Measurements from ENCODE around the gene PIP5K1A. TPM values are rescaled to one million over a fixed set of nuclear protein-coding genes. Genes with fewer than 3 reads are reported as not detected.

Gene PIP5K1A
- total RNA-seq = 60.3 TPM
- 10 to 100 TPM; 12.0 to 17.5 (median 15.1) TPM for polyA plus RNA-seq

GRCh38 chr1:151198254-151199127 lies at the start of gene PIP5K1A:
PIP5K1A (plus strand) TSS chr1:151198552; CDS start chr1:151198997, 445 bp downstream.
- H3K4me3 ChIP-seq (ENCODE audit: low read depth, low read length) = peak within 1 kb of the TSS; percentile 95

DNA sequence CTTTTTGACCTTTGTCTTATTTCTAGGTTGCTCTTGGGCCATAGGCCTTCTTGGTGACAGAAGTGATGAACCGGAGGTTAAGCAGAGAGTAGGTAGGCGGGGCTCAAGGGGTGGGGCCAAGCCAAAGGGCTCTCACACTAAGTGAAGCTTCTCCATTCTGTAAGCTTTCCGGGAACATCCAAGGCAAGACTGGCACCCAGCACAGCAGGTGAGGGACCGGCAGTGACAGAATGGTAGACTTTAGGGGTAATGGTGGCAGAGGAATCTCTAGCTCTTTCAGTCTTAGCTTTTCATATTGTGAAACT lies 41.9 kb upstream of the PIP5K1A start, which contains the start of gene TNFAIP8L2:
Gene TNFAIP8L2 (plus strand): TSS at position 135 of the 305 bp plus-strand sequence. CDS start 2,049 bp downstream, outside the sequence.
- H3K4me3 ChIP-seq (ENCODE audit: low read depth, low read length) = peak within 1 kb of the TSS; percentile 99
- H3K4me3 Mint-ChIP-seq = peak within 1 kb of the TSS; percentile 98 to 100 (median 99)
- H3K27me3 Mint-ChIP-seq = no peaks in the 10 kb centered on the region
- H3K27ac Mint-ChIP-seq = peak within 1 kb of the TSS; percentile 93 to 99 (median 94)
- DNase-seq (peak; percentile 65 to 90 (median 67)), ATAC-seq (ENCODE audit: low read depth in 2 of 2) (peak; percentile 82 to 83)
- H3K9me3 Mint-ChIP-seq = no peaks in the 10 kb centered on the region
- peaks cover 19% of the 10 kb centered on the region for H3K36me3 Mint-ChIP-seq
- H3K9me3 ChIP-seq (ENCODE audit: control insufficient read depth in 2 of 2, low read length in 2 of 2) = no peaks in the 10 kb centered on the region
- no peaks in the 10 kb centered on the region for H3K27me3 ChIP-seq (ENCODE audit: control insufficient read depth, insufficient read depth, low read length)
- peaks cover 5 to 50% (median 37%) of the 10 kb centered on the region in 4 donors for H3K4me1 Mint-ChIP-seq
- H3K4me1 ChIP-seq (ENCODE audit: control insufficient read depth, insufficient read depth, low read length, poor library complexity, severe bottlenecking) = peaks cover 54% of the 10 kb centered on the region
- peaks cover 22% of the 10 kb centered on the region for H3K36me3 ChIP-seq (ENCODE audit: control insufficient read depth, insufficient read depth, low read length)
- H3K27ac ChIP-seq (ENCODE audit: insufficient read depth, low read length, poor library complexity, severe bottlenecking) = peak within 1 kb of the TSS; percentile 65

More at GRCh38 chr1:151198254-151199127, at the start of gene PIP5K1A:
- Histone ChIP-seq H3K27me3 (ENCODE audit: control insufficient read depth, insufficient read depth, low read length) (no peaks in the 10 kb centered on the region), H3K4me1 (ENCODE audit: control insufficient read depth, insufficient read depth, low read length, poor library complexity, severe bottlenecking) (peaks cover 32% of the 10 kb centered on the region), H3K36me3 (ENCODE audit: control insufficient read depth, insufficient read depth, low read length) (peaks cover 5% of the 10 kb centered on the region), H3K9me3 (ENCODE audit: control insufficient read depth in 2 of 2, low read length in 2 of 2) (no peaks in the 10 kb centered on the region), H3K27ac (ENCODE audit: insufficient read depth, low read length, poor library complexity, severe bottlenecking) (peak within 1 kb of the TSS; percentile 84)
- peak; percentile 97 to 99 for ATAC-seq (ENCODE audit: low read depth in 2 of 2)
- Mint-ChIP-seq H3K36me3 (peaks cover 16% of the 10 kb centered on the region), H3K9me3 (no peaks in the 10 kb centered on the region), H3K4me3 (peak within 1 kb of the TSS; percentile 95 to 99 (median 98)), H3K4me1 (peaks cover 21 to 55% (median 31%) of the 10 kb centered on the region in 4 donors), H3K27me3 (peaks cover 18% of the 10 kb centered on the region), H3K27ac (peak within 1 kb of the TSS; percentile 97 to 99 (median 99))
- peak; percentile 98 to 99 (median 99) for DNase-seq

DNA sequence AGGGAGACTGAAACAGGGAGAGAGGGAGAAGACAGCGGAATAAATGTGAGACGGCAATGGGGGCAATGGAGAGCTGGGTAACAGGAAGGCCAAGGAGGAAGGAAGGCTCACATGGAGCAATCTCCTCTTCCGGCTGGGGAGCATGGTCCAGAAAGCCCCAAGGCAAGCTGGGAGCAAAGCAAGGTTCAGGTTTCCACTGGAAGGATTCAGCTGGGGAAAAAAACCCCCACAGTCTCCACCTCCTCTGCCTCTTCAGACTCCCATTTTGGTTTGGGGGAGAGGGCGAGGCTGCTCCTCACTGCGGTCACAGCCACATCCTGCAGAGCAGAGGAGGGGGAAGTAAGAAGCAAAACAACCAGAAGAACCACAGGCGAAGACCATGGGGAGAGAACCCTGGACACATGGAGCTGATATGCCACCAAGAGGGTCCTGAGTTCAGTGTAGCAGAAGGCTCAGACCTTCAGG lies 41.3 kb upstream of the PIP5K1A start:
- H3K27me3 Mint-ChIP-seq = no peaks in the 10 kb centered on the region
- H3K36me3 ChIP-seq (ENCODE audit: control insufficient read depth, insufficient read depth, low read length) = peaks cover 22% of the 10 kb centered on the region
- H3K9me3 Mint-ChIP-seq = no peaks in the 10 kb centered on the region
- H3K27ac Mint-ChIP-seq = peak overlapping the region; percentile 93 to 99 (median 94)
- peak overlapping the region; percentile 98 to 100 (median 99) for H3K4me3 Mint-ChIP-seq
- H3K9me3 ChIP-seq (ENCODE audit: control insufficient read depth in 2 of 2, low read length in 2 of 2) = no peaks in the 10 kb centered on the region
- H3K4me1 ChIP-seq (ENCODE audit: control insufficient read depth, insufficient read depth, low read length, poor library complexity, severe bottlenecking) = peaks cover 61% of the 10 kb centered on the region
- peak overlapping the region; percentile 99 for H3K4me3 ChIP-seq (ENCODE audit: low read depth, low read length)
- DNase-seq = peak; percentile 47 to 88 (median 67)
- H3K27ac ChIP-seq (ENCODE audit: insufficient read depth, low read length, poor library complexity, severe bottlenecking) = peak overlapping the region; percentile 65
- peak; percentile 48 to 55 for ATAC-seq (ENCODE audit: low read depth in 2 of 2)
- peaks cover 5 to 57% (median 43%) of the 10 kb centered on the region in 4 donors for H3K4me1 Mint-ChIP-seq
- no peaks in the 10 kb centered on the region for H3K27me3 ChIP-seq (ENCODE audit: control insufficient read depth, insufficient read depth, low read length)
- H3K36me3 Mint-ChIP-seq = peaks cover 25% of the 10 kb centered on the region

GRCh38 chr1:151158326-151158725 lies 40.0 kb upstream of the PIP5K1A start:
- no peaks in the 10 kb centered on the region for H3K9me3 ChIP-seq (ENCODE audit: control insufficient read depth in 2 of 2, low read length in 2 of 2)
- Mint-ChIP-seq H3K36me3 (peaks cover 26% of the 10 kb centered on the region), H3K4me1 (peaks cover 5 to 66% (median 52%) of the 10 kb centered on the region in 4 donors), H3K27ac (peak overlapping the region; percentile 93 to 97 (median 94)), H3K9me3 (no peaks in the 10 kb centered on the region), H3K4me3 (peak overlapping the region; percentile 98 to 100 (median 99)), H3K27me3 (no peaks in the 10 kb centered on the region)
- DNase-seq (no peak), ATAC-seq (ENCODE audit: low read depth in 2 of 2) (no peak)
- H3K36me3 ChIP-seq (ENCODE audit: control insufficient read depth, insufficient read depth, low read length) = peaks cover 25% of the 10 kb centered on the region
- H3K27me3 ChIP-seq (ENCODE audit: control insufficient read depth, insufficient read depth, low read length) = no peaks in the 10 kb centered on the region
- peak overlapping the region; percentile 99 for H3K4me3 ChIP-seq (ENCODE audit: low read depth, low read length)
- H3K4me1 ChIP-seq (ENCODE audit: control insufficient read depth, insufficient read depth, low read length, poor library complexity, severe bottlenecking) = peaks cover 63% of the 10 kb centered on the region
- H3K27ac ChIP-seq (ENCODE audit: insufficient read depth, low read length, poor library complexity, severe bottlenecking) = peak overlapping the region; percentile 37

DNA sequence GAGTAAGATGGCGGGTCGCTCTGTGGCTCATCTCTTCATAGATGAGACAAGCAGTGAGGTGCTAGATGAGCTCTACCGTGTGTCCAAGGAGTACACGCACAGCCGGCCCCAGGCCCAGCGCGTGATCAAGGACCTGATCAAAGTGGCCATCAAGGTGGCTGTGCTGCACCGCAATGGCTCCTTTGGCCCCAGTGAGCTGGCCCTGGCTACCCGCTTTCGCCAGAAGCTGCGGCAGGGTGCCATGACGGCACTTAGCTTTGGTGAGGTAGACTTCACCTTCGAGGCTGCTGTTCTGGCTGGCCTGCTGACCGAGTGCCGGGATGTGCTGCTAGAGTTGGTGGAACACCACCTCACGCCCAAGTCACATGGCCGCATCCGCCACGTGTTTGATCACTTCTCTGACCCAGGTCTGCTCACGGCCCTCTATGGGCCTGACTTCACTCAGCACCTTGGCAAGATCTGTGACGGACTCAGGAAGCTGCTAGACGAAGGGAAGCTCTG lies 39.6 kb upstream of the PIP5K1A start:
- peaks cover 26% of the 10 kb centered on the region for H3K36me3 Mint-ChIP-seq
- peaks cover 25% of the 10 kb centered on the region for H3K36me3 ChIP-seq (ENCODE audit: control insufficient read depth, insufficient read depth, low read length)
- no peaks in the 10 kb centered on the region for H3K27me3 Mint-ChIP-seq
- peak overlapping the region; percentile 98 to 100 (median 99) for H3K4me3 Mint-ChIP-seq
- peak overlapping the region; percentile 99 for H3K4me3 ChIP-seq (ENCODE audit: low read depth, low read length)
- no peak for ATAC-seq (ENCODE audit: low read depth in 2 of 2)
- H3K9me3 ChIP-seq (ENCODE audit: control insufficient read depth in 2 of 2, low read length in 2 of 2) = no peaks in the 10 kb centered on the region
- H3K9me3 Mint-ChIP-seq = no peaks in the 10 kb centered on the region
- DNase-seq = no peak
- H3K27me3 ChIP-seq (ENCODE audit: control insufficient read depth, insufficient read depth, low read length) = no peaks in the 10 kb centered on the region
- H3K27ac ChIP-seq (ENCODE audit: insufficient read depth, low read length, poor library complexity, severe bottlenecking) = peak overlapping the region; percentile 48
- peaks cover 5 to 70% (median 52%) of the 10 kb centered on the region in 4 donors for H3K4me1 Mint-ChIP-seq
- peaks cover 63% of the 10 kb centered on the region for H3K4me1 ChIP-seq (ENCODE audit: control insufficient read depth, insufficient read depth, low read length, poor library complexity, severe bottlenecking)
- H3K27ac Mint-ChIP-seq = peak overlapping the region; percentile 93 to 97 (median 94)

- H3K27me3 ChIP-seq (ENCODE audit: control insufficient read depth, insufficient read depth, low read length) = no peaks in the 10 kb centered on the region
- H3K4me1 Mint-ChIP-seq = peaks cover 5 to 75% (median 54%) of the 10 kb centered on the region in 4 donors
- H3K4me3 ChIP-seq (ENCODE audit: low read depth, low read length) = peak overlapping the region; percentile 99
- peaks cover 63% of the 10 kb centered on the region for H3K4me1 ChIP-seq (ENCODE audit: control insufficient read depth, insufficient read depth, low read length, poor library complexity, severe bottlenecking)
- H3K27me3 Mint-ChIP-seq = no peaks in the 10 kb centered on the region
- H3K27ac ChIP-seq (ENCODE audit: insufficient read depth, low read length, poor library complexity, severe bottlenecking) = peak overlapping the region; percentile 48
- peaks cover 30% of the 10 kb centered on the region for H3K36me3 Mint-ChIP-seq
- no peaks in the 10 kb centered on the region for H3K9me3 Mint-ChIP-seq
- H3K4me3 Mint-ChIP-seq = peak overlapping the region; percentile 13 to 100 (median 98)
- peak overlapping the region; percentile 93 to 97 (median 94) for H3K27ac Mint-ChIP-seq
- ATAC-seq (ENCODE audit: low read depth in 2 of 2) = no peak
- DNase-seq = no peak
- H3K9me3 ChIP-seq (ENCODE audit: control insufficient read depth in 2 of 2, low read length in 2 of 2) = no peaks in the 10 kb centered on the region
- peaks cover 26% of the 10 kb centered on the region for H3K36me3 ChIP-seq (ENCODE audit: control insufficient read depth, insufficient read depth, low read length)
Measured at GRCh38 chr1:151159373-151159772, 39.0 kb upstream of the PIP5K1A start.

DNA sequence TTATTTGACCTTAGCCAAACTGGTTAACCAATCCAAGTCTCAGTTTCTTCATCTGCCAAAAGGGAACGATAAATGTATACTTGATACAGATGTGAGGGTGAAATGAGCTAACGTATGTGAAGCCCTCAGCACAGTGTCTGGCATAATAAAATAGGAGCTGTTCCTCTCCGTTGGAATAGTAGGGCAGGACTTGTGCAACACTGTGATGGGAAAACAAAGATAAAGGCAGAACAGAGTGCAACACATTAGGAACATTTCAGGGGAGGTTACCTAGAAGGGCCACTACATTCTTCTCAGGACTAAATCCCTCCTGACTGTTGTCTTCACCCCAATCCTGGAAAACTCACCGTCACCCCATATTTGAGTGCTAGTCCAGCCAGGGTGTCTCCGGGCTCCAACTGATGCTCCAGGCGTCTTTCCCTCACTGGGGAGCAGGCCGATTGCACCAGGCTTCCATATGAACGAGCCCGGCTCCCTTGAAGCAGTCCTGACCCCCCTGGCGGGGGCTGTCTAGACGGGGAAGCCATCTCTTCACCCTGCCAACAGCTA lies 33.5 kb upstream of the PIP5K1A start:
- Mint-ChIP-seq H3K4me3 (peak overlapping the region; percentile 4 to 96 (median 80)), H3K36me3 (peaks cover 29% of the 10 kb centered on the region), H3K9me3 (no peaks in the 10 kb centered on the region), H3K27me3 (peaks cover 6% of the 10 kb centered on the region), H3K4me1 (peaks cover 7 to 84% (median 44%) of the 10 kb centered on the region in 4 donors), H3K27ac (peak overlapping the region; percentile 47 to 97 (median 76))
- no peak for DNase-seq
- H3K27ac ChIP-seq (ENCODE audit: insufficient read depth, low read length, poor library complexity, severe bottlenecking) = peak overlapping the region; percentile 65
- no peak for ATAC-seq (ENCODE audit: low read depth in 2 of 2)
- no peaks in the 10 kb centered on the region for H3K9me3 ChIP-seq (ENCODE audit: control insufficient read depth in 2 of 2, low read length in 2 of 2)
- peaks cover 39% of the 10 kb centered on the region for H3K4me1 ChIP-seq (ENCODE audit: control insufficient read depth, insufficient read depth, low read length, poor library complexity, severe bottlenecking)
- H3K4me3 ChIP-seq (ENCODE audit: low read depth, low read length) = no peak overlapping the region
- H3K27me3 ChIP-seq (ENCODE audit: control insufficient read depth, insufficient read depth, low read length) = no peaks in the 10 kb centered on the region
- H3K36me3 ChIP-seq (ENCODE audit: control insufficient read depth, insufficient read depth, low read length) = peaks cover 33% of the 10 kb centered on the region

Data from CD4-positive, CD25-positive, alpha-beta regulatory T cell (primary cell).